K562 (cell line): ENCODE measurements around the gene TSPYL4. TPM values are rescaled to one million over a fixed set of nuclear protein-coding genes. Genes with fewer than 3 reads are reported as not detected.

Source experiments
- ATF1 ChIP-seq, 2 experiments: fragments of 450-650 bp in 1 of 2; IDR thresholded peaks; 2 replicates each; pipeline ENCODE4 v1.6.1; 2016; ENCODE audit warnings: missing compliant biosample characterization in 1 of 2, missing genetic modification characterization in 1 of 2
- CAMTA2 ChIP-seq: fragments of 250-450 bp; sonication (Bioruptor Pico); conservative IDR thresholded peaks from 2 replicates; pipeline ENCODE4 v1.5.1; 2022
- CBX8 ChIP-seq: fragments of 200-600 bp; sonication (generic); IDR thresholded peaks from 2 replicates; pipeline ENCODE4 v1.6.1; 2012; ENCODE audit warnings: borderline replicate concordance, mixed run types, low read depth, mild to moderate bottlenecking, moderate library complexity, mixed read lengths, low read length, control low read depth, inconsistent platforms; ENCODE audit not compliant: poor library complexity, severe bottlenecking; ENCODE audit errors: extremely low read depth
- CC2D1A ChIP-seq: fragments of 450-650 bp; IDR thresholded peaks from 2 replicates; pipeline ENCODE4 v1.6.1; 2017; ENCODE audit warnings: mild to moderate bottlenecking
- CHCHD3 ChIP-seq: fragments of 250-450 bp; sonication (Bioruptor Pico); IDR thresholded peaks from 2 replicates; pipeline ENCODE4 v2.1.2; 2022; ENCODE audit warnings: mild to moderate bottlenecking
- DNMT1 ChIP-seq: fragments of 450-650 bp; IDR thresholded peaks from 2 replicates; pipeline ENCODE4 v1.6.1; 2016; ENCODE audit warnings: antibody characterized with exemption, mild to moderate bottlenecking
- ERF ChIP-seq: fragments of 450-650 bp; formaldehyde crosslinking; IDR thresholded peaks from 2 replicates; pipeline ENCODE4 v1.4.0; 2020; ENCODE audit warnings: mild to moderate bottlenecking, mixed read lengths
- FOXJ3 ChIP-seq: sonication (generic); formaldehyde crosslinking; IDR thresholded peaks from 2 replicates; pipeline ENCODE4 v1.4.0; 2020; ENCODE audit warnings: mild to moderate bottlenecking, missing genetic modification reagents
- HMGN3 ChIP-seq: IDR thresholded peaks from 2 replicates; pipeline ENCODE4 v1.6.1; 2011; ENCODE audit warnings: borderline replicate concordance, low read depth, mild to moderate bottlenecking, mixed read lengths, low read length; ENCODE audit not compliant: insufficient read length; ENCODE audit errors: extremely low read depth
- KAT2B ChIP-seq: IDR thresholded peaks from one replicate; pipeline ENCODE4 v1.6.1; 2012; ENCODE audit warnings: low read depth, mild to moderate bottlenecking, control low read depth, inconsistent platforms, low read length, moderate library complexity
- KDM1A ChIP-seq, 2 experiments: fragments of 450-650 bp; IDR thresholded peaks; 2 replicates each; pipeline ENCODE4 v1.6.1; 2016; ENCODE audit warnings: mild to moderate bottlenecking in 2 of 2
- KLF6 ChIP-seq: fragments of 250-450 bp; sonication (Bioruptor Pico); IDR thresholded peaks from 2 replicates; pipeline ENCODE4 v1.4.0; 2020; ENCODE audit warnings: mild to moderate bottlenecking, moderate library complexity, borderline replicate concordance
- NR1H2 ChIP-seq: sonication (generic); formaldehyde crosslinking; IDR thresholded peaks from 2 replicates; pipeline ENCODE4 v1.4.0; 2020; ENCODE audit warnings: mild to moderate bottlenecking, missing genetic modification reagents
- PHF21A ChIP-seq: fragments of 450-650 bp; IDR thresholded peaks from 2 replicates; pipeline ENCODE4 v1.6.1; 2017; ENCODE audit warnings: low read depth, borderline replicate concordance
- RAD51 ChIP-seq: fragments of 450-650 bp; IDR thresholded peaks from 2 replicates; pipeline ENCODE4 v1.7.1; 2016; ENCODE audit warnings: low read depth, mild to moderate bottlenecking, borderline replicate concordance
- SAP30 ChIP-seq: fragments of 200-600 bp; sonication (generic); IDR thresholded peaks from 2 replicates; pipeline ENCODE4 v1.6.1; 2012; ENCODE audit warnings: borderline replicate concordance, low read depth, mild to moderate bottlenecking, moderate library complexity, low read length, control low read depth, inconsistent platforms; ENCODE audit not compliant: insufficient read depth, poor library complexity, severe bottlenecking
- SMAD4 ChIP-seq: fragments of 250-450 bp; sonication (Bioruptor Pico); conservative IDR thresholded peaks from 2 replicates; pipeline ENCODE4 v1.8.0; 2021; ENCODE audit warnings: inconsistent platforms, mild to moderate bottlenecking, moderate library complexity
- VEZF1 ChIP-seq: fragments of 200-800 bp; sonication (Bioruptor generic); IDR thresholded peaks from 2 replicates; pipeline ENCODE4 v1.6.1; 2017; ENCODE audit warnings: missing genetic modification characterization, missing compliant biosample characterization
- ZBED1 ChIP-seq: IDR thresholded peaks from 2 replicates; pipeline ENCODE4 v1.6.1; 2014
- ZBTB7A ChIP-seq: IDR thresholded peaks from 2 replicates; pipeline ENCODE4 v1.6.1; 2011; ENCODE audit warnings: low read depth, mild to moderate bottlenecking, low read length, moderate library complexity, borderline replicate concordance; ENCODE audit not compliant: control insufficient read depth
- ZNF551 ChIP-seq: fragments of 250-450 bp; sonication (Bioruptor Pico); IDR thresholded peaks from 2 replicates; pipeline ENCODE4 v1.5.0; 2021; ENCODE audit warnings: mild to moderate bottlenecking, moderate library complexity
- ZNF696 ChIP-seq: fragments of 250-450 bp; sonication (Bioruptor Pico); conservative IDR thresholded peaks from 2 replicates; pipeline ENCODE4 v1.4.0; 2020; ENCODE audit warnings: mild to moderate bottlenecking, moderate library complexity
- ZSCAN29 ChIP-seq: fragments of 450-650 bp; IDR thresholded peaks from 2 replicates; pipeline ENCODE4 v1.6.1; 2017
- polyA plus RNA-seq, 8 experiments: library from polyadenylated mRNA; depleted of rRNA in 4 of 8; stranded (reverse) in 5 of 8; unstranded in 3 of 8; fragments of >200 nt; fragmentation: Nextera tagmentation in 2 of 8; fragmentation: Illumina TruSeq in 1 of 8; extraction: Ambion mirVana in 2 of 8; extraction: Trizol in 1 of 8; gene quantifications; 2 replicates each; pipeline versions ENCODE4 v1.2.1 to v1.2.3, GENCODE V29; 2011 to 2014; ENCODE audit warnings: inconsistent platforms in 1 of 8, missing spikeins in 1 of 8
- total RNA-seq, 7 experiments: library from RNA; depleted of rRNA in 6 of 7; stranded (reverse); fragments of >200 nt in 6 of 7; fragmentation: Illumina TruSeq in 2 of 7; extraction: Trizol in 2 of 7; gene quantifications; 2 replicates each; pipeline versions ENCODE4 v1.2.1 to v1.2.3, GENCODE V29; 2011 to 2021; ENCODE audit warnings: low replicate concordance in 1 of 7
- TF ChIP-seq, protein P1 (sequence below), 2 experiments: fragments of 450-650 bp; IDR thresholded peaks; 2 replicates each; pipeline ENCODE4 v1.6.1; 2018; ENCODE audit warnings: mild to moderate bottlenecking in 2 of 2, low read depth in 1 of 2; ENCODE audit not compliant: partially characterized antibody in 2 of 2

The TSPYL4 gene
- total and polyA plus RNA-seq, 9 of the 15 experiments (the other 6 are each of a cell fraction or from before 2014, with no cell fraction given): 0.69 to 18.0 (median 9.1) TPM

- TF ChIP-seq NR1H2 (CRISPR knock-in tag) (no peak), HMGN3 (no peak), FOXJ3 (CRISPR knock-in tag) (no peak), RAD51 (no peak), KAT2B (no peak), ATF1 (CRISPR knock-in tag; IDR thresholded peaks at IDR 0.05) (no peak), ATF1 (tag; IDR thresholded peaks at IDR 0.05) (peak; percentile 94), SAP30 (peak; percentile 65), CC2D1A (no peak), KLF6 (CRISPR knock-in tag) (no peak), ZBED1 (no peak), VEZF1 (peak; percentile 62), KDM1A (IDR thresholded peaks at IDR 0.05) (no peak), ZBTB7A (peak; percentile 83), CHCHD3 (no peak), ERF (no peak), DNMT1 (no peak), CAMTA2 (no peak), ZNF551 (CRISPR knock-in tag) (no peak), ZSCAN29 (no peak), SMAD4 (no peak), ZNF696 (CRISPR knock-in tag) (no peak), CBX8 (no peak), PHF21A (no peak)
- TF ChIP-seq, protein P1, sequence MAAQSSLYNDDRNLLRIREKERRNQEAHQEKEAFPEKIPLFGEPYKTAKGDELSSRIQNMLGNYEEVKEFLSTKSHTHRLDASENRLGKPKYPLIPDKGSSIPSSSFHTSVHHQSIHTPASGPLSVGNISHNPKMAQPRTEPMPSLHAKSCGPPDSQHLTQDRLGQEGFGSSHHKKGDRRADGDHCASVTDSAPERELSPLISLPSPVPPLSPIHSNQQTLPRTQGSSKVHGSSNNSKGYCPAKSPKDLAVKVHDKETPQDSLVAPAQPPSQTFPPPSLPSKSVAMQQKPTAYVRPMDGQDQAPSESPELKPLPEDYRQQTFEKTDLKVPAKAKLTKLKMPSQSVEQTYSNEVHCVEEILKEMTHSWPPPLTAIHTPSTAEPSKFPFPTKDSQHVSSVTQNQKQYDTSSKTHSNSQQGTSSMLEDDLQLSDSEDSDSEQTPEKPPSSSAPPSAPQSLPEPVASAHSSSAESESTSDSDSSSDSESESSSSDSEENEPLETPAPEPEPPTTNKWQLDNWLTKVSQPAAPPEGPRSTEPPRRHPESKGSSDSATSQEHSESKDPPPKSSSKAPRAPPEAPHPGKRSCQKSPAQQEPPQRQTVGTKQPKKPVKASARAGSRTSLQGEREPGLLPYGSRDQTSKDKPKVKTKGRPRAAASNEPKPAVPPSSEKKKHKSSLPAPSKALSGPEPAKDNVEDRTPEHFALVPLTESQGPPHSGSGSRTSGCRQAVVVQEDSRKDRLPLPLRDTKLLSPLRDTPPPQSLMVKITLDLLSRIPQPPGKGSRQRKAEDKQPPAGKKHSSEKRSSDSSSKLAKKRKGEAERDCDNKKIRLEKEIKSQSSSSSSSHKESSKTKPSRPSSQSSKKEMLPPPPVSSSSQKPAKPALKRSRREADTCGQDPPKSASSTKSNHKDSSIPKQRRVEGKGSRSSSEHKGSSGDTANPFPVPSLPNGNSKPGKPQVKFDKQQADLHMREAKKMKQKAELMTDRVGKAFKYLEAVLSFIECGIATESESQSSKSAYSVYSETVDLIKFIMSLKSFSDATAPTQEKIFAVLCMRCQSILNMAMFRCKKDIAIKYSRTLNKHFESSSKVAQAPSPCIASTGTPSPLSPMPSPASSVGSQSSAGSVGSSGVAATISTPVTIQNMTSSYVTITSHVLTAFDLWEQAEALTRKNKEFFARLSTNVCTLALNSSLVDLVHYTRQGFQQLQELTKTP (IDR thresholded peaks at IDR 0.05; ENCODE audit: low read depth in 1 of 2, partially characterized antibody in 2 of 2): no peak
These were observed at the start of gene TSPYL4 (continued) for GRCh38 chr6:116253505-116254296.
